ENCODE results near the gene SLC44A4.
"Not testable (repeated sequence)": the region's sequence is repeated elsewhere in the genome, so short reads cannot be mapped to it uniquely, and the experiment has no call there.

SLC44A4 gene

GRCh38 chr6:31829633-31830283 is 49.0 kb downstream of the SLC44A4 start:
- peak; percentile 57 for DNase-seq (ENCODE audit: low spot score)

GRCh38 chr6:31827286-31828079 is 51.3 kb downstream of the SLC44A4 start, which contains the start of gene HSPA1B:
Gene HSPA1B, plus strand, starts transcription at chr6:31827738. Its CDS starts 213 bp downstream, at chr6:31827951.
- DNase-seq (ENCODE audit: low spot score): peak; percentile 94

- DNase-seq (ENCODE audit: low spot score): no peak
Measured at GRCh38 chr6:31826793-31827285, 52.0 kb downstream of the SLC44A4 start.

GRCh38 chr6:31825553-31825952 is 53.2 kb downstream of the SLC44A4 start:
- no peak for DNase-seq (ENCODE audit: low spot score)

GRCh38 chr6:31823592-31824196 is 55.1 kb downstream of the SLC44A4 start:
- not testable (repeated sequence) for DNase-seq (ENCODE audit: low spot score)

GRCh38 chr6:31822036-31822821 is 56.6 kb downstream of the SLC44A4 start:
- peak; percentile 68 for DNase-seq (ENCODE audit: low spot score)

- DNase-seq (ENCODE audit: low spot score): peak; percentile 30
Measured at GRCh38 chr6:31821301-31822035, 57.3 kb downstream of the SLC44A4 start.

GRCh38 chr6:31820399-31820798 is 58.4 kb downstream of the SLC44A4 start:
- not testable (repeated sequence) for DNase-seq (ENCODE audit: low spot score)

- DNase-seq (ENCODE audit: low spot score): no peak
Measured at GRCh38 chr6:31819871-31820299, 58.9 kb downstream of the SLC44A4 start.

- DNase-seq (ENCODE audit: low spot score): not testable (repeated sequence)
Measured at GRCh38 chr6:31817929-31818511, 60.8 kb downstream of the SLC44A4 start.

GRCh38 chr6:31817133-31817928 is 61.5 kb downstream of the SLC44A4 start:
- peak; percentile 65 for DNase-seq (ENCODE audit: low spot score)

- DNase-seq (ENCODE audit: low spot score): peak; percentile 84
Measured at GRCh38 chr6:31815025-31815838, 63.6 kb downstream of the SLC44A4 start, which contains the start of the genes HSPA1A and HSPA1L. Gene HSPA1A, plus strand, starts transcription at chr6:31815543. Its CDS starts 214 bp downstream, at chr6:31815757. Gene HSPA1L, minus strand, starts transcription at chr6:31815283. Its CDS starts 3,311 bp downstream, at chr6:31811972.

- DNase-seq (ENCODE audit: low spot score): peak; percentile 73
Measured at GRCh38 chr6:31814677-31815024, 64.1 kb downstream of the SLC44A4 start.

- no peak for DNase-seq (ENCODE audit: low spot score)
Measured at GRCh38 chr6:31813465-31813849, 65.3 kb downstream of the SLC44A4 start.

All from CD4-positive, alpha-beta T cell treated with Interleukin-2 at 100 ng/mL for 4 hours (primary cell).